ENCODE data around the gene SURF6. TPM values are rescaled to one million over a fixed set of nuclear protein-coding genes. Genes with fewer than 3 reads are reported as not detected.
"Not testable (repeated sequence)": the region's sequence is repeated elsewhere in the genome, so short reads cannot be mapped to it uniquely, and the experiment has no call there.

SURF6 gene
- total RNA-seq, 1 donor from 2014 or later, result 16.0 TPM

DNA sequence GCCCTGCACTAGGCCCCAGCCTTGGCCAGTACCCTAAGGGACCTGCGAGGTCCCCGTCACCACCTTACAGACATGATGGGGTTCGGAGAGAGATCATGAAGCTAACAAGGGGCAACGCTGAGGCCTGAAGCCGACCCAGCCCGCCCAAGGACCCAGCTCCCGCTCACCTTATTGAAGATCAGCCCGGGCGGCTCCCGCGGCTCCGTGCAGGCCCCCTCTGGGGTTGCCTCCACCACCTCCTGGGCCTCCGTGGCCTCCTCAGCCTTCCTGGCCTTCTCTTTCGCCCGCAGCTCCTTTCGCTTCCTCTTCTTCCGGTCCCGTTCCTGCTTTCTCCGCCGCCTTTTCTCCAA, 3.6 kb downstream of the SURF6 start:
- no peak for DNase-seq (ENCODE audit: extremely low spot score, unreplicated experiment)
- Mint-ChIP-seq H3K36me3 (ENCODE audit: unreplicated experiment) (peaks cover 23% of the 10 kb centered on the region), H3K4me3 (ENCODE audit: unreplicated experiment) (no peak overlapping the region)

DNA sequence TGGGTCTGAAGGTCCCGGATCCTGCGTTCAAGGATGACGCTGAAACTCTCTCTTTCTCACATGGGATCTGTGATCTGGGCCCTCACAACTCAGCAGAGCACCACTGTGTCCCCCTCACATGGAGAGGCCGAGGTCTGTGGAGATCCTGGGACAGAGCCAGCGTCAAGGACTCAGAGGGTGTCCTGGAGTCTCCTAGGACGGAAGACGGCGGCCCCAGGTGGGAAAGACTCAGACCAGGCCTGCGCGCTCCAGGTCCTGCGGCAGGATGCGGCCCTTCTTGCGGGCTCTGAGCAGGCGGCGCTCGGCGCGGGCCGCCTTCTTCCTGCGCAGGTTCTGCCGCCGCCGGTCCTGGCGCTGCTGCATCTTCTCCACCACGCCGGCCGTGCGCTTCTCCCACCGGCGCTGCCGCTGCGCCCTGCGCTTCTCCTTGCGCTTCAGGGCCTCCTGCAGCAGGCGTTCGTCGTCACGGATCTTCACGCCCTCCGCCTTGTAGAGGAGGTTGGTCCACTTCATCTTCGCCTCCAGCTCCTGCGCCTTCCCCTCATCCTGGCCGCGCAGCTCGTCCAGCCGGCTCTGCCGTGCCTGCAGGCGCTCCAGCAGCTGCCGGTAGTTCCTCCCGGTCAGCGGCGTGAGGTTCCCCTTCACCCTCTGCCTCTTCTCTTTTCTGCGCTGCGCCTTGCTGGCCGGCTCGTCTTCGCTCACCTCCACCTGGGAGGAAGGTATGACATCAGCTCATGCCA, 4.2 kb downstream of the SURF6 start:
- H3K27me3 Mint-ChIP-seq (ENCODE audit: unreplicated experiment), result no peaks in the 10 kb centered on the region
- DNase-seq (ENCODE audit: extremely low spot score, unreplicated experiment), result no peak
- no peaks in the 10 kb centered on the region for H3K9me3 Mint-ChIP-seq (ENCODE audit: unreplicated experiment)
- H3K4me3 Mint-ChIP-seq (ENCODE audit: unreplicated experiment), result no peak overlapping the region
- TF ChIP-seq, protein P1, sequence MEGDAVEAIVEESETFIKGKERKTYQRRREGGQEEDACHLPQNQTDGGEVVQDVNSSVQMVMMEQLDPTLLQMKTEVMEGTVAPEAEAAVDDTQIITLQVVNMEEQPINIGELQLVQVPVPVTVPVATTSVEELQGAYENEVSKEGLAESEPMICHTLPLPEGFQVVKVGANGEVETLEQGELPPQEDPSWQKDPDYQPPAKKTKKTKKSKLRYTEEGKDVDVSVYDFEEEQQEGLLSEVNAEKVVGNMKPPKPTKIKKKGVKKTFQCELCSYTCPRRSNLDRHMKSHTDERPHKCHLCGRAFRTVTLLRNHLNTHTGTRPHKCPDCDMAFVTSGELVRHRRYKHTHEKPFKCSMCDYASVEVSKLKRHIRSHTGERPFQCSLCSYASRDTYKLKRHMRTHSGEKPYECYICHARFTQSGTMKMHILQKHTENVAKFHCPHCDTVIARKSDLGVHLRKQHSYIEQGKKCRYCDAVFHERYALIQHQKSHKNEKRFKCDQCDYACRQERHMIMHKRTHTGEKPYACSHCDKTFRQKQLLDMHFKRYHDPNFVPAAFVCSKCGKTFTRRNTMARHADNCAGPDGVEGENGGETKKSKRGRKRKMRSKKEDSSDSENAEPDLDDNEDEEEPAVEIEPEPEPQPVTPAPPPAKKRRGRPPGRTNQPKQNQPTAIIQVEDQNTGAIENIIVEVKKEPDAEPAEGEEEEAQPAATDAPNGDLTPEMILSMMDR (IDR thresholded peaks at IDR 0.05), result no peak
- H3K36me3 Mint-ChIP-seq (ENCODE audit: unreplicated experiment), result peaks cover 23% of the 10 kb centered on the region
- peaks cover 19% of the 10 kb centered on the region for H3K4me1 Mint-ChIP-seq (ENCODE audit: unreplicated experiment)
- no peak overlapping the region for H3K27ac Mint-ChIP-seq (ENCODE audit: unreplicated experiment)

More for the DNA sequence above, 3.6 kb downstream of the SURF6 start:
- Mint-ChIP-seq H3K27me3 (ENCODE audit: unreplicated experiment) (no peaks in the 10 kb centered on the region), H3K27ac (ENCODE audit: unreplicated experiment) (no peak overlapping the region), H3K4me1 (ENCODE audit: unreplicated experiment) (peaks cover 19% of the 10 kb centered on the region), H3K9me3 (ENCODE audit: unreplicated experiment) (no peaks in the 10 kb centered on the region)
- TF ChIP-seq, protein P1 (IDR thresholded peaks at IDR 0.05), result no peak

DNA sequence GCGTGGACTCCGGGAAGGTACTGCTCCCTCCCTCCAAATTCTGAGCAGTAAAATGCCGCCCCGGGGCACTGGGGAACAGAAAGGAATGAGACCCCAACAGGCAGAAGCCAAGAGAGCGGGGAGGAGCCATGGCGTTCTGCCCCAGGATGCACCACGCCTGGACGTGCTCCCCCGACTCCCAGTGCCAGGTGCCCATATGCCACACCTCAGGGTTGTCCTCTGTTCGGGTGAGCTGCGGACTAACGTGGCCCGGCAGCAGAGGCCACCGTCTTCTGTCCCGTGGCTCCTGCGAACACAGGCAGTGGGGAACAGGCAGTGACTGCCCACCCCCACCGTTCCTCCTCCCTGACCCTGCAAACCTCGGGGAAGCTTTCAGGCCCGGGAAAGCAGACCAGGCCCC, 4.8 kb downstream of the SURF6 start:
- no peak overlapping the region for H3K4me3 Mint-ChIP-seq (ENCODE audit: unreplicated experiment)
- no peaks in the 10 kb centered on the region for H3K27me3 Mint-ChIP-seq (ENCODE audit: unreplicated experiment)
- peaks cover 23% of the 10 kb centered on the region for H3K36me3 Mint-ChIP-seq (ENCODE audit: unreplicated experiment)
- TF ChIP-seq, protein P1 (IDR thresholded peaks at IDR 0.05), result no peak
- no peak for DNase-seq (ENCODE audit: extremely low spot score, unreplicated experiment)
- H3K9me3 Mint-ChIP-seq (ENCODE audit: unreplicated experiment), result no peaks in the 10 kb centered on the region
- peaks cover 15% of the 10 kb centered on the region for H3K4me1 Mint-ChIP-seq (ENCODE audit: unreplicated experiment)
- H3K27ac Mint-ChIP-seq (ENCODE audit: unreplicated experiment), result no peak overlapping the region

DNA sequence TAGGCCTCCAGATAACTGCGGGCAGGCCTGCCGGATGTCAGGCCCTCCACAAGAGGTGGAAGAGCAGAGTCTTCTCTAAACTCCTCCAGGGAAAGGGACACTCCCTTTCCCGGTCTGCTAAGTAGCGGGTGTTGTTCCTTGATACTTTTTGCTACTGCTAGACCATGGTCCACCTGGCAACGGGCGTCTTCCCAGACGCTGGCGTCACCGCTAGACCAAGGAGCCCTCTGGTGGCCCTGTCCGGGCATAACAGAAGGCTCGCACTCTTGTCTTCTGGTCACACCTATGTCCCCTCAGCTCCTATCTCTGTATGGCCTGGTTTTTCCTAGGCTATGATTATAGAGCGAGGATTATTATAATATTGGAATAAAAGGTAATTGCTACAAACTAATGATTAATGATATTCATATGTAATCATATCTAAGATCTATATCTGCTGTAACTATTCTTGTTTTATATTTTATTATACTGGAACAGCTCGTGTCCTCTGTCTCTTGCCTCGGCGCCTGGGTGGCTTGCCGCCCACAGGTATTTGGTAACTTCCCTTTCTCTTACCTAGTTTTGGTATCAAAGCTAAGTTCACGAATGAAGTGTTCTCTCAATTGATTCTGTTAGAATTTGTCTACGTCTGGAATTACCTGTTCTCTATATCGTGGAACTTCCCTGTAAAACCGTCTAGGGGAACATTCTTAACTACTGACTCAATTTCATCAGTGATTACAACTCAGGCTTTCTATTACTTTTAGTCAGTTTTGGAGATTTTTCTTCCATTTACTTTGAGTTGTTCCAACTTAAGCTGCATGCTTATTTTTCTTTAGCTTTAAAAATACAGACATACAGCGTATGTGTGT, 6.5 kb downstream of the SURF6 start:
- not testable (repeated sequence) for H3K27me3 Mint-ChIP-seq (ENCODE audit: unreplicated experiment); DNase-seq (ENCODE audit: extremely low spot score, unreplicated experiment); H3K27ac Mint-ChIP-seq (ENCODE audit: unreplicated experiment); H3K4me3 Mint-ChIP-seq (ENCODE audit: unreplicated experiment); H3K4me1 Mint-ChIP-seq (ENCODE audit: unreplicated experiment); H3K9me3 Mint-ChIP-seq (ENCODE audit: unreplicated experiment)
- TF ChIP-seq, protein P1 (IDR thresholded peaks at IDR 0.05), result peak; percentile 62
- H3K36me3 Mint-ChIP-seq (ENCODE audit: unreplicated experiment), result peaks cover 23% of the 10 kb centered on the region

DNA sequence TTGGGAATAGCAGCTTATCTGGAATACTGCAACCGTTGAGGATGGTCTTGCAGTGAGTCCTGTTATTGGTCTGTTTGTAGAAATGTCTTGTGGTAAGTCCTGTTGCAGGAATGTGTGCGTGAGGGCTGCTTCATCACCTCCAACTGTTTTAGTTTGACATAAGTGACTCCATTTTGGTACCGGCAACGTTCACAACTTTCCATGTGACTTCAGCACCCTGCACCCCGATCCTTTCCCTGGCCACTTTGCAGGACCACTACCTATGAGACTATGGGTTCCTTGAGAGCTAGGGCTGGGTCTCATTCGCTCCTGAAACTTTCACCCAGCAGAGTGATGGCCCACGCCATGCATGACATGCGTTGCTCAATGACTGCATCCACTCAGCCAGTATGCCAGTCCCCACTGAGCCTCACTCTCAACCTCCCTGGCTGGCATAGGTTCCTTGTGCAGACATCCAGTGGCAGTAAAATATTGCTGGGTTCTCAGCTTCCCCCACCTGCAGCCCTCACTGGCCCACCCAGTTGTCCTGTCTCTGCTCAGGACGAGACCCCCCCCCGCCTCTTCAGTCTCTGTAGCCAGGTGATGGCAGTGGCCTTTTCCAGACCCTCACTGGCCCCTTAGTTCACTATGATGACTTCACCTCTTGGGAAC, 8.0 kb downstream of the SURF6 start:
- H3K36me3 Mint-ChIP-seq (ENCODE audit: unreplicated experiment), result peaks cover 20% of the 10 kb centered on the region
- H3K4me3 Mint-ChIP-seq (ENCODE audit: unreplicated experiment), result no peak overlapping the region
- H3K4me1 Mint-ChIP-seq (ENCODE audit: unreplicated experiment), result no peaks in the 10 kb centered on the region
- no peak overlapping the region for H3K27ac Mint-ChIP-seq (ENCODE audit: unreplicated experiment)
- TF ChIP-seq, protein P1 (IDR thresholded peaks at IDR 0.05), result no peak
- no peaks in the 10 kb centered on the region for H3K9me3 Mint-ChIP-seq (ENCODE audit: unreplicated experiment)
- DNase-seq (ENCODE audit: extremely low spot score, unreplicated experiment), result no peak
- H3K27me3 Mint-ChIP-seq (ENCODE audit: unreplicated experiment), result no peaks in the 10 kb centered on the region

DNA sequence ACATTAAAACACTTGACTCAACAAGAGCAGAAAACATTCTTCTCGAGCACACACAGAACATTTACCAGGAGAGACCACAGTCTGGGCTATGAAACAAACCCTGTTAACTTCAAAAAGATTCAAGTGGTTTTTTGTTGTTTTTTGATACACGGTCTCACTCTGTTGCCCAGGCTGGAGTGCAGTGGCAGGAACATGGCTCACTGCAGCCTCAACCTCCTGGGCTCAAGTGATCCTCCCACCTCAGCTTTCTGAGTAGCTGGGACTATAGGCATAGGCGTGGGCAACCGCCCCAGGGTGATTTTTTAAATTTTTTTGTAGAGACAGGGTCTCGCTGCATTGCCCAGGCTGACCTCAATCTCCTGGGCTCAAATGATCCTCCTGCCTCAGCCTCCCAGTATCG, 9.0 kb downstream of the SURF6 start:
- H3K4me3 Mint-ChIP-seq (ENCODE audit: unreplicated experiment); H3K27me3 Mint-ChIP-seq (ENCODE audit: unreplicated experiment); H3K9me3 Mint-ChIP-seq (ENCODE audit: unreplicated experiment); H3K27ac Mint-ChIP-seq (ENCODE audit: unreplicated experiment); DNase-seq (ENCODE audit: extremely low spot score, unreplicated experiment); H3K4me1 Mint-ChIP-seq (ENCODE audit: unreplicated experiment): not testable (repeated sequence)
- H3K36me3 Mint-ChIP-seq (ENCODE audit: unreplicated experiment), result peaks cover 13% of the 10 kb centered on the region
